ENCODE measurements around the gene DAB2. TPM values are rescaled to one million over a fixed set of nuclear protein-coding genes. Genes with fewer than 3 reads are reported as not detected.

Gene DAB2
- total and polyA plus RNA-seq, 2 experiments from 2014 or later = 266 to 533 TPM

GRCh38 chr5:39426051-39426745 is 1.4 kb upstream of the DAB2 start:
- H3K4me2 ChIP-seq (ENCODE audit: unreplicated experiment) = peak overlapping the region; percentile 83
- no peaks in the 10 kb centered on the region for H3K27me3 ChIP-seq (replicated peaks; ENCODE audit: insufficient read depth)
- in situ Hi-C loops (cut with MboI) = no loop called here
- H3F3A ChIP-seq (ENCODE audit: insufficient read depth) = peaks cover 58% of the 10 kb centered on the region
- H3K9me2 ChIP-seq (ENCODE audit: insufficient read depth) = no peaks in the 10 kb centered on the region
- peak overlapping the region; percentile 79 for H2AFZ ChIP-seq
- H3K9me3 ChIP-seq (ENCODE audit: low read depth) = no peaks in the 10 kb centered on the region
- H3K36me3 ChIP-seq (ENCODE audit: low read depth) = peaks cover 18% of the 10 kb centered on the region; the same call in 1 of the 2 replicates
- peak overlapping the region; percentile 98 for H3K4me3 ChIP-seq
- H3K4me1 ChIP-seq (ENCODE audit: insufficient read depth) = peaks cover 33% of the 10 kb centered on the region
- H3K79me2 ChIP-seq (ENCODE audit: insufficient read depth) = peaks cover 44% of the 10 kb centered on the region
- no peaks in the 10 kb centered on the region for H4K20me1 ChIP-seq (ENCODE audit: insufficient read depth)
- peak overlapping the region; percentile 94 for H3K27ac ChIP-seq
- 0 to 3% methylated on average over 7 of the region's 7 CpGs for WGBS, 2 experiments (ENCODE audit: low coverage in 1 of 2, low lambda C conversion rate in 2 of 2, missing lambda C conversion rate in 2 of 2)
- H3K9ac ChIP-seq = peak overlapping the region; percentile 98
- TF ChIP-seq EZH2 (IDR thresholded peaks at IDR 0.05; ENCODE audit: insufficient read depth, poor library complexity, severe bottlenecking) = no peak
- TF ChIP-seq EZH2phosphoT487 (IDR thresholded peaks at IDR 0.05; ENCODE audit: insufficient read depth, low read depth) = no peak
- DNase-seq = peak; percentile 39

GRCh38 chr5:39423331-39423751 is 1.4 kb downstream of the DAB2 start:
- Histone ChIP-seq H3K27ac (peak overlapping the region; percentile 94), H3K9me2 (ENCODE audit: insufficient read depth) (no peaks in the 10 kb centered on the region), H3K36me3 (ENCODE audit: low read depth) (peaks cover 24% of the 10 kb centered on the region; the same call in 1 of the 2 replicates), H3K4me3 (peak overlapping the region; percentile 98), H3K27me3 (replicated peaks; ENCODE audit: insufficient read depth) (no peaks in the 10 kb centered on the region), H3K79me2 (ENCODE audit: insufficient read depth) (peaks cover 72% of the 10 kb centered on the region), H3K4me2 (ENCODE audit: unreplicated experiment) (peak overlapping the region; percentile 88), H3K9me3 (ENCODE audit: low read depth) (no peaks in the 10 kb centered on the region), H3K4me1 (ENCODE audit: insufficient read depth) (peaks cover 50% of the 10 kb centered on the region), H4K20me1 (ENCODE audit: insufficient read depth) (peaks cover 7% of the 10 kb centered on the region; the same call in 1 of the 2 replicates), H2AFZ (no peak overlapping the region), H3F3A (ENCODE audit: insufficient read depth) (peaks cover 85% of the 10 kb centered on the region), H3K9ac (peak overlapping the region; percentile 98)
- peak; percentile 59 for DNase-seq
- TF ChIP-seq EZH2phosphoT487 (IDR thresholded peaks at IDR 0.05; ENCODE audit: insufficient read depth, low read depth) (no peak), EZH2 (IDR thresholded peaks at IDR 0.05; ENCODE audit: insufficient read depth, poor library complexity, severe bottlenecking) (no peak)
- in situ Hi-C loops (cut with MboI) = no loop called here
- 0% methylated on average over 2 of the region's 2 CpGs for WGBS, 2 experiments (ENCODE audit: low coverage in 1 of 2, low lambda C conversion rate in 2 of 2, missing lambda C conversion rate in 2 of 2)

GRCh38 chr5:39422728-39423285 is 2.0 kb downstream of the DAB2 start:
- Histone ChIP-seq H2AFZ (no peak overlapping the region), H4K20me1 (ENCODE audit: insufficient read depth) (peaks cover 7% of the 10 kb centered on the region), H3F3A (ENCODE audit: insufficient read depth) (peaks cover 90% of the 10 kb centered on the region), H3K36me3 (ENCODE audit: low read depth) (peaks cover 28% of the 10 kb centered on the region), H3K4me2 (ENCODE audit: unreplicated experiment) (peak overlapping the region; percentile 88), H3K4me3 (peak overlapping the region; percentile 98), H3K27me3 (replicated peaks; ENCODE audit: insufficient read depth) (no peaks in the 10 kb centered on the region), H3K79me2 (ENCODE audit: insufficient read depth) (peaks cover 78% of the 10 kb centered on the region), H3K27ac (peak overlapping the region; percentile 94), H3K4me1 (ENCODE audit: insufficient read depth) (peaks cover 52% of the 10 kb centered on the region), H3K9ac (peak overlapping the region; percentile 98), H3K9me3 (ENCODE audit: low read depth) (no peaks in the 10 kb centered on the region), H3K9me2 (ENCODE audit: insufficient read depth) (no peaks in the 10 kb centered on the region)
- WGBS, 2 experiments (ENCODE audit: low coverage in 1 of 2, low lambda C conversion rate in 2 of 2, missing lambda C conversion rate in 2 of 2) = 5 to 7% methylated on average over 2 of the region's 2 CpGs
- in situ Hi-C loops (cut with MboI) = no loop called here
- no peak for TF ChIP-seq EZH2phosphoT487 (IDR thresholded peaks at IDR 0.05; ENCODE audit: insufficient read depth, low read depth)
- no peak for TF ChIP-seq EZH2 (IDR thresholded peaks at IDR 0.05; ENCODE audit: insufficient read depth, poor library complexity, severe bottlenecking)
- no peak for DNase-seq

- 3 to 8% methylated on average over 3 of the region's 3 CpGs for WGBS, 2 experiments (ENCODE audit: low coverage in 1 of 2, low lambda C conversion rate in 2 of 2, missing lambda C conversion rate in 2 of 2)
- peaks cover 84% of the 10 kb centered on the region for H3K79me2 ChIP-seq (ENCODE audit: insufficient read depth)
- no peak for TF ChIP-seq EZH2 (IDR thresholded peaks at IDR 0.05; ENCODE audit: insufficient read depth, poor library complexity, severe bottlenecking)
- TF ChIP-seq EZH2phosphoT487 (IDR thresholded peaks at IDR 0.05; ENCODE audit: insufficient read depth, low read depth) = no peak
- H3K27ac ChIP-seq = peak overlapping the region; percentile 94
- H3K4me3 ChIP-seq = peak overlapping the region; percentile 98
- H3K9me2 ChIP-seq (ENCODE audit: insufficient read depth) = no peaks in the 10 kb centered on the region
- H3K9ac ChIP-seq = peak overlapping the region; percentile 98
- H3K36me3 ChIP-seq (ENCODE audit: low read depth) = peaks cover 35% of the 10 kb centered on the region
- no peak for DNase-seq
- H3K27me3 ChIP-seq (replicated peaks; ENCODE audit: insufficient read depth) = no peaks in the 10 kb centered on the region
- in situ Hi-C loops (cut with MboI) = no loop called here
- H3K9me3 ChIP-seq (ENCODE audit: low read depth) = no peaks in the 10 kb centered on the region
- peaks cover 7% of the 10 kb centered on the region for H4K20me1 ChIP-seq (ENCODE audit: insufficient read depth)
- H3K4me2 ChIP-seq (ENCODE audit: unreplicated experiment) = peak overlapping the region; percentile 88
- peaks cover 92% of the 10 kb centered on the region for H3F3A ChIP-seq (ENCODE audit: insufficient read depth)
- peaks cover 52% of the 10 kb centered on the region for H3K4me1 ChIP-seq (ENCODE audit: insufficient read depth)
- no peak overlapping the region for H2AFZ ChIP-seq
These were observed 2.7 kb downstream of the DAB2 start for GRCh38 chr5:39422036-39422606.
